Measurements from ENCODE around the gene PPP1R10.

The PPP1R10 gene

GRCh38 chr6:30555816-30556065 lies 61.3 kb downstream of the PPP1R10 start:
- no peak for DNase-seq

GRCh38 chr6:30554962-30555815 lies 61.9 kb downstream of the PPP1R10 start:
- DNase-seq, result peak; percentile 51

GRCh38 chr6:30554404-30554803 lies 62.6 kb downstream of the PPP1R10 start:
- no peak for DNase-seq
